NOMO-1 treated with dmso at 0.1 percent for 144 hours (cell line): ENCODE measurements around the gene FKTN.
A peak's percentile ranks its signal among the peaks of the same experiment; 100 is the strongest.
"Not testable (repeated sequence)": the region's sequence is repeated elsewhere in the genome, so short reads cannot be mapped to it uniquely, and the experiment has no call there.

Experiments used
- DNase-seq: peaks from one replicate; lab custom pipeline; 2025; ENCODE audit not compliant: unreplicated experiment; lab: John Stamatoyannopoulos, UW

Gene FKTN

GRCh38 chr9:105557804-105558610, at the start of gene FKTN:
FKTN (plus strand) TSS chr9:105558131; CDS start chr9:105575033, 16,902 bp downstream.
- DNase-seq, result peak; percentile 68

- no peak for DNase-seq
Observed at GRCh38 chr9:105508530-105508929, 49.4 kb upstream of the FKTN start.

- no peak for DNase-seq
Observed at GRCh38 chr9:105510024-105510423, 47.9 kb upstream of the FKTN start.

- no peak for DNase-seq
Observed at GRCh38 chr9:105511446-105511845, 46.5 kb upstream of the FKTN start.

GRCh38 chr9:105515811-105516413, 42.0 kb upstream of the FKTN start:
- DNase-seq, result no peak

- not testable (repeated sequence) for DNase-seq
Observed at GRCh38 chr9:105519710-105520369, 38.1 kb upstream of the FKTN start.

GRCh38 chr9:105520992-105521391, 36.9 kb upstream of the FKTN start:
- DNase-seq, result not testable (repeated sequence)

- DNase-seq, result not testable (repeated sequence)
Observed at GRCh38 chr9:105522618-105523385, 35.1 kb upstream of the FKTN start.

GRCh38 chr9:105531530-105531929, 26.4 kb upstream of the FKTN start:
- DNase-seq, result no peak

- DNase-seq, result no peak
Observed at GRCh38 chr9:105535920-105536668, 21.8 kb upstream of the FKTN start.

- DNase-seq, result no peak
Observed at GRCh38 chr9:105539452-105539851, 18.5 kb upstream of the FKTN start.

GRCh38 chr9:105541838-105542237, 16.1 kb upstream of the FKTN start:
- no peak for DNase-seq

- DNase-seq, result no peak
Observed at GRCh38 chr9:105554042-105554441, 3.9 kb upstream of the FKTN start.

- DNase-seq, result no peak
Observed at GRCh38 chr9:105572455-105572854, 14.5 kb downstream of the FKTN start.

GRCh38 chr9:105579952-105580351, 22.0 kb downstream of the FKTN start:
- DNase-seq, result not testable (repeated sequence)

- DNase-seq, result not testable (repeated sequence)
Observed at GRCh38 chr9:105581550-105581949, 23.6 kb downstream of the FKTN start.

- no peak for DNase-seq
Observed at GRCh38 chr9:105593145-105593544, 35.2 kb downstream of the FKTN start.

- peak; percentile 7 for DNase-seq
Observed at GRCh38 chr9:105608721-105609598, 51.0 kb downstream of the FKTN start.

GRCh38 chr9:105621001-105621400, 63.1 kb downstream of the FKTN start:
- DNase-seq, result no peak
